SHP77 (cell line): ENCODE measurements around the gene ALDOB.

Source experiments
- DNase-seq, 2 experiments: peaks; one replicate each; lab custom pipeline; 2025; lab: John Stamatoyannopoulos, UW

Gene ALDOB

GRCh38 chr9:101435601-101436079 is at the start of gene ALDOB:
TSS of gene ALDOB (minus strand) at chr9:101435774. CDS start at chr9:101430887, 4,887 bp downstream.
- no peak for DNase-seq

GRCh38 chr9:101484046-101484445 is 48.5 kb upstream of the ALDOB start:
- no peak for DNase-seq

GRCh38 chr9:101481261-101481660 is 45.7 kb upstream of the ALDOB start:
- no peak for DNase-seq

- no peak for DNase-seq
These were observed 44.8 kb upstream of the ALDOB start for GRCh38 chr9:101480386-101480785.

GRCh38 chr9:101479338-101480030 is 43.9 kb upstream of the ALDOB start:
- DNase-seq = no peak

- DNase-seq = no peak
These were observed 43.3 kb upstream of the ALDOB start for GRCh38 chr9:101478906-101479305.

- DNase-seq = no peak
These were observed 42.9 kb upstream of the ALDOB start for GRCh38 chr9:101478444-101478843.

GRCh38 chr9:101477736-101478135 is 42.2 kb upstream of the ALDOB start:
- no peak for DNase-seq

- DNase-seq = no peak
These were observed 41.6 kb upstream of the ALDOB start for GRCh38 chr9:101477214-101477613.

- DNase-seq = no peak
These were observed 41.1 kb upstream of the ALDOB start for GRCh38 chr9:101476576-101477208.

GRCh38 chr9:101472891-101473290 is 37.3 kb upstream of the ALDOB start:
- no peak for DNase-seq

GRCh38 chr9:101470929-101471328 is 35.4 kb upstream of the ALDOB start:
- DNase-seq = no peak

GRCh38 chr9:101470021-101470420 is 34.4 kb upstream of the ALDOB start:
- DNase-seq = no peak

- no peak for DNase-seq
These were observed 33.5 kb upstream of the ALDOB start for GRCh38 chr9:101469026-101469425.

- no peak for DNase-seq
These were observed 32.5 kb upstream of the ALDOB start for GRCh38 chr9:101468116-101468515.

GRCh38 chr9:101467690-101468089 is 32.1 kb upstream of the ALDOB start:
- no peak for DNase-seq

GRCh38 chr9:101466863-101467262 is 31.3 kb upstream of the ALDOB start:
- DNase-seq = no peak

- DNase-seq = peak; percentile 21 to 41
These were observed 29.8 kb upstream of the ALDOB start for GRCh38 chr9:101465326-101465915.

- DNase-seq = no peak
These were observed 27.8 kb upstream of the ALDOB start for GRCh38 chr9:101463397-101463796.

- no peak for DNase-seq
These were observed 27.0 kb upstream of the ALDOB start for GRCh38 chr9:101462558-101462957.

- DNase-seq = no peak
These were observed 25.4 kb upstream of the ALDOB start for GRCh38 chr9:101460965-101461364.

- DNase-seq = peak; percentile 49 to 61
These were observed 23.5 kb upstream of the ALDOB start for GRCh38 chr9:101458963-101459631.

GRCh38 chr9:101457003-101457402 is 21.4 kb upstream of the ALDOB start:
- DNase-seq = peak in 1 of 2 experiments; percentile 14
